HS-5 (cell line): ENCODE data around the gene CNMD.
"Not testable (repeated sequence)": the region's sequence is repeated elsewhere in the genome, so short reads cannot be mapped to it uniquely, and the experiment has no call there.

Source experiments
- DNase-seq: peaks from one replicate; pipeline ENCODE4 v3.0.0-alpha.2; 2012; ENCODE audit warnings: low read depth

CNMD gene

DNA sequence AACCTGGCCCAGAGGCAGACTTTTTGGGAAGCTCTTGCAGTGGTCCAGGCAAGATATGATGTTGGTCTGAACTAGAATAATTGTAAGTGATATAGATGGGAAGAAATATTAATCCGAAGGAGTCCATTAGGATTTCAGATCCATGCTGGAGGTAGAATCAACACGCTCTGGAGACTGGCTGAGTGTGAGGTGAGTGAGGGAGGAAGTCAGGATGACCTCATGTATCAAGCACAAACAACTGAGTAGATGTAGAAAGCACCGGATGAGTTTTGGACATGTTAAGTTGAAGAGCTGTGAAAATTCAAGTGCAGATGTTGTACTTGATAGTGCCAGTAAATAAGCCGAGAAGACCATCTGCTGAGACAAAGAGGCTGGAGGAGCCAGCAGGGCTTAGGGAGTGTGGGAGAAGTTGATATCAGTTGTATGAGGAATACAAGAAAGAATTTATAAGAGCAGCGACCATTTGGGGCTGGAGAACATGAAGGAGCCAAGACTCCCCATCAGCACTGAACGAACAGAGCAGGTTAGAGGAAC is 5.3 kb upstream of the CNMD start:
- DNase-seq, result no peak

DNA sequence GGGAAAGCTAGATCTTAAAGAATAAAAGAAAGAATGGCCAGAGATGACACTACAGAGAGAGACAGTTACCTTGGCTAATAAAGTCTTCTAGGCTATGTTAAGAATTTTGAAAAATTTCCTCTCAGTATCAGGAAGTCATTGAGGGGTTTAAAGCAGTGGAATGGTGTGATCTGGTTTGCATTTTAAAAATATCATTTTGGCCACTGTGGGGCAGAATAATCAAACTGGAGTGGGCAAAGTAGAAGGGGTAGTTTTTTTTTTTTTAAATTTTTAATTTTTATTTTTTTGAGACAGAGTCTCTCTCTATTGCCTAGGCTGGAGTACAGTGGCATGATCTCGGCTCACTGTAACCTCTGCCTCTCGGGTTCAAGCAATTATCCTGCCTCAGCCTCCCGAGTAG is 4.4 kb upstream of the CNMD start:
- DNase-seq, result no peak

DNA sequence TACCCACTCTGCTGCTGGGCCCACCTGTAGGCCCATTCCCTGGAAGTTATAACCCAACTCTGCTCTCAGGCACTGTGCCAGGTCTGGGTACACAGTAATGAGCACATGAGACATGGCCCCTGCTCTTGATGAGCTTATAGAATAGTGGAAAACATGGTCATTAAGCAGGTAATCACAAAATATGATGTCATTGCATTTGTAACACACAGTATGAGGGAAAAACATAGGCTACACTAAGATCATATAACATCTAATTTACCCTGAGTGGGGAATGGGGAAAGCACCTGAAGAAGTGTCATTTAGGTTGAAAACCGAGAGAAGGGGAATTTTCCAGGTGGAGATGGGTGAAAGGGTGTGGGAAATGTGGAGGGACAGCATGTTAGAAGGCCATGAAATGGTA is 3.9 kb upstream of the CNMD start:
- no peak for DNase-seq

DNA sequence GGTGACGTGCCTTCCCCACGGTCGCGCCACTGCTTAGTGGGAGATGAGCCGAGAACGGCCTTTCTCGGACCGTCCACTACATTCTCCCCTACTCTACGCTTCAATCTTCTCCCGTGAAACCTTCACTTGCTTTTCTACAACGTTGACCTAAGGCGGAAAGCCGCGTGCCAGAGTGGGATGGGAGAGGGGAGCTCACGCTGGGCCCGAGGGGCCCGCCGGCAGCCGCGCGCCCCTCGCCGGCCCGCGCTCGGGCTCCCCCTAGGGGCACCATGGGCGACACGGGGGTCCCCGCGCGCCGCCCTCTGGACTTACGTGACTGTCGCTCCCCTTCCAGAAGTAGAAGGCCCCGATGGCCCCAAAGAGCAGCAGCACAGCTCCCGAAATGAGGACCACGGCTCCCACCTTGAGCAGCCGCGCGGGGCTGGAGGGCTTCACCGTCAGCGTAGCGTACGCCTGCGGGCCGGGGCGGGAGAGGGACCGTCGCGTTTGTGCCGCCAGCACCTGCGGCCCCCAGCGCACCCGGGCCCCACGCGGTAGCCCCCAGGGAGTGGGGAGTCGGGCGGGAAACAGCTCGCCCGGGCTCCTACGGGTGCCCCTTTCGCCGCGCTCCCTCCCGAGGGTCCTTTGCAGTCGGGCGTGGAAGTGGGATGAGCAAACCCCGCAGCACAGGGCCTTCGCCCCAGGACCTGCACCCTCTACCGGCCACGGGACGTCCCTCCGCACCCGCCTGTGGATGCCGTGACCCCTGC is 727 bp downstream of the CNMD start:
- DNase-seq, result no peak

DNA sequence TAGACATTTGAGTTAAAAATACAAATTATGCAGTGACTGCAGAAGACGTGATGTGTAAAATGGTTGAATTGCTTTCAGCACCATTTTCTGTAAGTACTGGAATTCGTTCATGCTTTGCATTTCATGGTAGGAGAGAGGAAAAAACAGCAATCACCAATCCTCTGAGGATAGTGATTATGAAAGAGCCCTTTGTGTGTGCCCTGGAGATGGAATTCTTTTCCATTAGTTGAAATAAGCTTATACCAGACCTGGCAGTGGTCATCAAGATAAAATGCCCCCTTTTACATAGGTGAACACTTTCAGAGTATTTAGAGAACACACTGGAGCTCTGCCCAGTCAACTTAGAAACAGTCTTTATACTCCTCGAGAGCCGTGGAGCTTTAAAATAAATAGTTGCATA is 1.7 kb downstream of the CNMD start:
- DNase-seq, result no peak

DNA sequence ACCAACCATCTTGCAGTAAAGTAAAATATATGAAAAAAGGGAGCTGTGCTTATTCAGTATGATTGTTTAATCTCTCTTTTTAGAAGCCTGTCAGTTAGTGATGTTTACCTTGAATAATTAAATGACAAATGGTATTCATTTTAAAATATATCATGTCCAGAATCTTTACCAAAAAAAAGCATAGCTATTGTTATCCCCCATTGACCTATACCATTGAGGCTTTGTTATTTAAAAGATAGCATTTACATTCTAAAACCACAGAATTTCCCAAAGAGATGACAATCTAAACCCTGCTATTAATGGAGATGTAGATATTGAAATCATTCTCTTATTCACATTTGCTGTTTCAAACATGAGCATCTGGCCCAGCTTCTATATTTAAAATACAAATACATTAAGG is 2.2 kb downstream of the CNMD start:
- DNase-seq, result no peak

DNA sequence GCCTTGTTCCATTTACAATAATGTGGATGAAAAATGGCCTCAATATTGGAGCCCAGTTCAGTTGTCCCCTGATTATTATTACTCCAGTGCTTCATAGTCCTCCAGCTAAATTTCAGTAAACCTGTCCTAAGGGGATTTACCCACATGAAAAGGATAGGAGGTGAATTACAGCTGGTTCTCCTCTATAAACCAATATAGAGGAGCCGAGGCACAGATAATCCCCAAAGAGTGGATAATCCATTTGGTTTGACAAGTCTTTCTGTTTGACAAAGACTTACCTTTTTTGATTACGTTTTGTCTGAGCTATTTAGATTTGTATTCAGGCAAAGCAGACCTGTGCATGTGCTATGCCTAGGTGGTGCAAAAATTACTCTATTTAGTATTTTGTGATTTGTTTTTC is 2.7 kb downstream of the CNMD start:
- DNase-seq, result no peak

DNA sequence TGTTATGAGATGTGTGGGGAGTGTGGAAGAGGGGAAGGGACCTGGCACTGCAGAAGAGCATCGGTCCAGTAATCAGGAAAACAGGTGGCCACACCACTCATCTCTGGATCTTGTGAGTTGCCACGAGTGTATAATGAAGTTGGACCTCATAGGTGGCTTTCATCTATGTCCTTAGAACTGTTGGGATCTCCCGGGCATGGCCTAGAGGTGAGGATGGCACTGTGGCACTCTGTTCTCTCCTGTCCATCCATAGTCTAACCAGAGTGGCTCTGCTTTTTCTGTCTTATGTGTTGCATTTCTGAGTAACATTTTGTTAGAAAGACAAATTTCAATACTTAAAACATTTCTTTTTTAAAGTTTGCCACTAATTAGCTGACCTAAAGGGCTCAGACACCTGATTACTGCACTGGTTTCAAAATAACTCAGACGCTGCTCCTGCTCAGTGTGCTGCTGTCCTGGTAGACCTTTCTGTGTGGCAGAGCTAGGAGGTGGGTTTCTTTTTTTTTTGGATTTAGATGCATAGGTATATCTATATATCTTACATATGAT is 5.5 kb downstream of the CNMD start:
- DNase-seq, result no peak

DNA sequence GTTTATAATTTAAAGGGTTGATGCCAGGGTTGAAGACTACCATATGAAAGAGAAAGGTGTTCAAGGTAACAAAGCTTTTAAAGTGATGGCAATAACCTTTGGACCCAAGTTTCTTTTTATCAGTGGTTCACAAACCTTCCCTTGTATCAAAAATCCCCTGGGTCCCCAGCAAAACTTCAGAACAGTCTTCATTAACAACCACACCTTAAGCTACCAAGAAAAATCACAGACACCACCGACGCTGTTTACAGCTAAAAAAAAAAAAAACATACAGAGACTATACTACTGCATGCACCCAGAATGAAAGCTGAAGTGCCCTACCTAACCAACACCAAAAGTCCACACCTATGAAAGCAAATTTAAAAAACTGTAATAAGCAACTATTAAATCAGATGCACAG is 13.4 kb downstream of the CNMD start:
- DNase-seq, result no peak

DNA sequence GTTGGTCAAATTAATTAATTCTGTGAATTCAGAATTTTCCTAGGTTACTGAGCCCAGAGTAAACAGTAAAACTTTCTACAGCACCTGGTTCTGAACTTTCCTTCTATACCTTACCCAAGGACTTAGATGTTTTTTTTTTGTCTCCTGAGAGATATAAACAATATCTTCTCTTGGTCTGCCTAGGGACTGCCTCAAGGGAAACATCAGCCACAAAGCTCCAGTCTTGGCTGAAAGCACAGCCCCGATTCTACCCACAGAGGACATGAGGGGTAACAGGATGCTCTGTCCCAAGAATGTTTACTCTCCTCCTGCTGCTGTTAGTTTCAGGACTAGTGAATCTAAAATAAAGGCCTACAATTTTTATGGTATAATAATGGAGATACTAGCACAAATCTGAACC is 14.3 kb downstream of the CNMD start:
- DNase-seq, result no peak

DNA sequence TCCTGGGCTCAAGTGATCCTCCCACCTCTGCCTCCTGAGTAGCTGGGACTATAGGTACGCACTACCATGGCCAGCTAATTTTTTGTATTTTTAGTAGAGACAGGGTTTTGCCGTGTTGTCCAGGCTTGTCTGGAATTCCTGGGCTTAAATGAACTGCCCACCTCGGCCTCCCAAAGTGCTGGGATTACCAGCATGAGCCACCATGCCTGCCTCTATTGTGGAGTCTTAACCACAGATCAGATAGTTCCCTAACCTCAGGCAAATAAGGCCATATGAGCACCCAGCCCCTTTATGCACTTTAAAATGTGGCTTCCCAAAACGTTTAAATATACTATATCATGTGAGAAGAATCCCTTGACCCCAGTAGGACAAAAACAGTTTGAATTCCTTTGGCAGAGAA is 16.4 kb downstream of the CNMD start:
- DNase-seq, result no peak

DNA sequence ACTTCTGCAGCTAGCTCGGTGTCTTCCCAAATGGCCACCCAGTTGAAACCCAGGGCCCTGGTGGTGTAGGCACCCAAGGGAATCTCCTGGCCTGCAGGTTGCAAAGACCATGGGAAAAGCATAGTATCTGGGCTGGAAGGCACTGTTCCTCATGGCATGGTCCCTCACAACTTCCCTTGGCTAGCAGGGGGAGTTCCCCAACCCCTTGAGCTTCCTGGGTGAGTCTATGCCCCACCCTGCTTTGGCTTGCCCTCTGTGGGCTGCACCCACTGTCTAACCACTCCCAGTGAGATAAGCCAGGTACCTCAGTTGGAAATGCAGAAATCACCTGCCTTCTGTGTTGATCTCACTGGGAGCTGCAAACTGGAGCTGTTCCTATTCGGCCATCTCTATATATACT is 18.3 kb downstream of the CNMD start:
- not testable (repeated sequence) for DNase-seq

DNA sequence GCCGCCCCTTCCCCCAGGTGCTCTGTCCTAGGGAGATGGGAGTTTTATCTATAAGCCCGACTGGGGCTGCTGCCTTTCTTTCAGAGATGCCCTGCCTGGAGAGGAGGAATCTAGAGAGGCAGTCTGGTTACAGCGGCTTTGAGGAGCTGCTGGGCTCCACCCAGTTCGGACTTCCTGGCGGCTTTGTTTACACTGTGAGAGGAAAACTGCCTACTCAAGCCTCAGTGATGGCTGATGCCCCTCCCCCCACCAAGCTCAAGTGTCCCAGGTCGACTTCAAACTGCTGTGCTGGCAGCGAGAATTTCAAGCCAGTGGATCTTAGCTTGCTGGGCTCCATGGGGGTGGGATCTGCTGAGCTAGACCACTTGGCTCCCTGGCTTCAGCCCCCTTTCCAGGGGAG is 18.7 kb downstream of the CNMD start:
- not testable (repeated sequence) for DNase-seq

DNA sequence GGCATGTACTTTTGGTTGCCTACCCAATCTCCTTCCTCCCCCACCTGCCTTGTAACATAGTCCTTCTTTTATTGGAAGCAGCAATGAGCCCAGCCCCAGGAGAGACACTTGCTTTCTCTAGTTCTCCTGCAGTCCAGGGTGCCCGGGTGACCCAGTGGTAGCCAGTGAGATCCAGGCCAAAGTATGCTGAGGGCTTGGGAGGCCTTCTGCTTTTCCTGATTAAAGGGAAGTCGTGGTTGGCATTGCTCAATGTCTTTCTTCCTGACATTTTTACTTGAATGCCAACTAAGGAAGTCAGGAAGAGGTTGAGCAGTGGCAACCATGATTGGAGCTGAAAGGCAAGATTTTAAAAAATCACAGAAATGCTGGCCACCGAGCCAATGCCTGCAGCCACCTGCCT is 25.7 kb downstream of the CNMD start:
- DNase-seq, result no peak

DNA sequence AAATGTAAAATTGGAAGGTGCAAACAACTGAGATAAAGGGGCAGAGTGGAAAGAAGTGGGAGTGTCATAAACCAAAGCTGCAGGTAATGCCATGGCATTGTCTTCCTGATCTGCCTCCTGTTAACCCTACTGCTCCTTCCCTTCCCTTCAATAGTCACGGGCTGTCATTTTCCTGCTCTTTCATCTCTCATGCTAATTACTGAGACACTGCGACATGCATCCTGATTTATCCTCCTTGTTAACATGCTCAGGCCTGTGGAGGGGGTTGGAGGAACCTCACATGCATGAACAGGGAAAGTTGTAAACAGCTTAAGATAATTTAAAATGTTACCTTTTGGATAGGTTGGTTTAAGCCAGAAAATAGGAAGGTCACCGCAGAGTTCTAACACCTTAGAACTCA is 27.2 kb downstream of the CNMD start:
- DNase-seq, result no peak

DNA sequence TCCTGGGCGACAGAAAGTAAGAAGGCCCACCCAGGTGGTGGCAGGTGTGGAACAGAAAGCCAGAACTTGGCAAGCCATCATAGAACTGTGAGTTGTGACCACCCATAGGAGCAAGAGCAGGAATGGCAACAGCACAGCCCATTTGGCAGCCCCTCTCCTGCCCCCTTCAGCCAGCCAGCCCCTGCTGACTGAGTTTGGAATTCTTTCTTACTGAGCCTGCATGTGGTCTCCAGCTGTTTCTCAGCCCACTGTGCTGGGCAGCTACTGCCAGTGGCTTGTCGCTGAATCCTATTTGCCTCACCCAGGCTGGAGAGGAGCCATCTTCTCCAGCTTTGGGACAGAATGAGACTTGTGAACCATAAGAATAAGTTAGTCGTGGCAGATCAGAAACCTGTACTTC is 28.3 kb downstream of the CNMD start:
- no peak for DNase-seq

DNA sequence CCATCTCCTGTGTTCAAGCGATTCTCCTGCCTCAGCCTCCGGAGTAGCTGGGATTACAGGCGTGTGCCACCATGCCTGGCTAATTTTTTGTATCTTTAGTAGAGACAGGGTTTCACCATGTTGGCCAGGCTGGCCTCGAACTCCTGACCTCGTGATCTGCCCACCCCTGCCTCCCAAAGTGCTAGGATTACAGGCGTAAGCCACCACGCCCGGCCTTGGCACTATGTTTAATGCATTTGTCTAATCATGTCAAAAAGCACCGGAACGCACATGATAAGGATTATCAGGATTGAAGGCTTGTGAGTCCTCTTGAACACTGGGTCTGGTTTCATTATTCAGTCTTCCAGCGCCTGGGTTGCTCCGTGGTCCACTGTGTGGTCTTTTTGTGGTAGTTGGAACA is 31.4 kb downstream of the CNMD start:
- not testable (repeated sequence) for DNase-seq

DNA sequence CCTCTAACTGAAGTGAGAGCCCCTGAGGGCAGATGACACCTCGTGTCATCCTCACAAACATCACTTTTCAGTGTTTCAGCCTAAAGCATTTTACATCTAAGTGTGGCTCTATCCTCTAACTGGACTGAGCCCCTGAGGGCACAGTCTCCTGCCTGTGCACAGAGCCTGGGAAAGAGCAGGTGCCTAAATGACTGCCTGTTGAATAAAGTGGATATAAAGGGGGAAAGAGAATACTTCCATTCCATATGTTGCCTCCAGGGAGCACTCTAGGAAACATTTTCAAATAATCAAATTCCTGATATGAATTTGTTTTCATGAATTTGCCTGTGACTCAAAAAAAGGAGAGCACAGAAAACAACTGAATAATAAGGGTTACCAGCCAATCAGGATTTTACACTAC is 32.2 kb downstream of the CNMD start:
- no peak for DNase-seq

DNA sequence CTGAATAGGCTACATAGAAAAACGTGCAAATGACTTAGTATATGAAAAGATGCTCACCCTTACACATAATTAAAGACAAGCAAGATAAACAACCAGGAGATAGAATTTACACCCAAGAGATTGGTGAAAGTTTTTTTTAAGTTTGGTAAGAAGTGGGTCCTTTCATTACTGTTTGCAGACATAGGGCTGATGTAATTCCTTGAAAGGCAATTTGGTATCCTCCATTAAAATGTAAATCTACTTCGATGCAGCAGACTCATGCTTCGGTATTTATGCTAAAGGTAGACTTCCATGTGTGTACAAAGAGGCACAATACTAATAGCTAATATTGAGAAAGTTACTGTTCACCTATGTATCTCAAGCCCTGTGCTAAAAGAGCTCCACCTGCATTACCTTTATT is 33.5 kb downstream of the CNMD start:
- DNase-seq, result no peak

DNA sequence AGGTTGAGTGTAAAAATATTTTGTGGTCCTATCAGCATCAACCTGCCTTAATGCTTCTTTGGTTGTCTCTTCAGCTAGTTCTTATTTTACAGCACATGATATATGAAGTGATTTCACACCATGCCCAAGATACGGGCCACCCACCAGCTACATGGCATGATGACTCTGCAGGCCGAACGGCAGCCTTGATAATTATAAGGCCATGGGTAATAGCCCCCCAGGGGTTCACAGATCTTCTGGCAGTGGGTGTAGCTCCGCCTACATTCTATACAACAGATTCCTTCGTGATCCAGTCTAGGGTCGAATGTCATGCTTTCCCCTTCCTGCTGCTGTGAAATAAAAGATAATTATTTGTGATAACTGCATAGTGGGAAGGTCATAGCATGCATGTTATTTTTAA is 36.1 kb downstream of the CNMD start:
- DNase-seq, result no peak

DNA sequence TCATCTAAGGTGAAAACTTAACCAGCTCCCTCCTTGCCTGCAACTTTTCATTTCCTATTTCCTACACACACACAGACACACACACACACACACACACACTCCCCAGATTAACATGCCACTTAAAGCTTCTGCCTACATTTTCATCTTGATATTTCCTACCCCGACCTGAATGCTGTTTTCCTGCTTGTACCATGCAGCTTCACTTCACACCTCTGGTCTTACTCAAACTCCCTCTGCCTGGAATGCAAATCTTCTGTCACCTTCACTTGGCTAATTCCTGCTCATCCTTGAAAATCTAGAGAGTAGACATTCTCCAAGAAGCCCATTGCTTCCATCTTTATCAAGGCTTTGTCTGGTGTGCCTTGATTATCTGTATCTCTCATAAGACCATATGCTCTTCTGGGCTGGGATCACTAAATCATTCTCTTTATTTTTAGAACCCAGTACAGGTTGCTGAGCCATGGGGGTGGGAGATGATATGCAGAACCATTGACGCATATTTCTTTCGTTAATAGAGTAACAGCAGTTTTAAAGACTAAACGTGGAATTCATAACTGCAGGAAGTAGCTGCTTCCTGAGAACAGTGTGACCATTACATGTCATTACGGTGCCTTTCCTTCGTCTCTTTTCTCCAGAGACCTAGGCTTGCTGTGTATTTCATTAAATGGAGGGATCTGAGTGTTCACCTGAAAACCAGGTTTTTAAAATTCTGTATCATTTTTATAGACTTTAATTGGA is 37.7 kb downstream of the CNMD start:
- no peak for DNase-seq

DNA sequence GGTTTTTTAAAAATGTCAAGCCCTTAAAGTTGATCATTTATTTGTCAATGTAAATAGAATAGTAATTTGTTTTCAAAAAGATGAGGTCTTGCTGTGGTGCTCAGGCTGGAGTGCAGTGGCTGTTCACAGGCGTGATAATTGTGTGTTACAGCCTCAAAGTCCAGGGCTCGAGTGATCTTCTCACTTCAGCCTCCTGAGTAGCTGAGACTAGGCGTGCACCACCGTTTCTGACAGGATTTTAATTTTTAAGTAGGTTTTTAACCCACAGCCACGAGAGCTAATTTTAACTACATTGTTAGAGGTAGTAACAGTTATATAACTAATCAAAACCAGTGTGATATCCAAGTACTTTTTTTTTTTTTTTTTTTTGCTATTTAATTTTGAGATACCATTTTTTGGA is 43.1 kb downstream of the CNMD start:
- no peak for DNase-seq

DNA sequence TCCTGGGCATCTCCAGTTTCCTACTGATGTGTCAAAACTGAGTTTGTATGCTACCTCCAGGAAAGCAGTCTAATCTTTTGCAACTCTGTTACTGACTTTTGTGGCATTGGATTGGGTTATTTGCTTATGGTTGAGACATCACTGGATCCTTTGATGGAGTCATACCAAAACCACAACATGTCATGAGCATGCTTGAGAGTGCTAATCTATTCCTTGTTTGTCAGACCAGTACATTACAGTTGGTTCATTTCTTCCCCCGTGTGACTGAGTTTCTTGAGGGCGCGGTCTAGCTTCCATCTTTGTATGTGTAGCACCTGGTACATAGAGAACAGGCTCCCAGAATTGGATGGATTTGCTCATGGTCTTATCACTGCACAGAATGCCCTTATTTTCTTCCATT is 43.8 kb downstream of the CNMD start:
- DNase-seq, result no peak
